Measurements from ENCODE around the gene PIK3R6. TPM values are rescaled to one million over a fixed set of nuclear protein-coding genes. Genes with fewer than 3 reads are reported as not detected.
A peak's percentile ranks its signal among the peaks of the same experiment; 100 is the strongest.

The PIK3R6 gene
- total RNA-seq, 4 donors from 2014 or later: 0.30 to 5.1 (median 1.5) TPM

- H3K36me3 ChIP-seq: no peaks in the 10 kb centered on the region
- no peak overlapping the region for H3K27ac ChIP-seq
- TF ChIP-seq POLR2AphosphoS5 (IDR thresholded peaks at IDR 0.05) (no peak), POLR2A (IDR thresholded peaks at IDR 0.05) (no peak), EP300 (IDR thresholded peaks at IDR 0.05) (no peak), CTCF (IDR thresholded peaks at IDR 0.05) (no peak)
- H3K9me3 ChIP-seq: no peaks in the 10 kb centered on the region
- 45% methylated on average over 17 of the region's 17 CpGs for WGBS
- peaks cover 8% of the 10 kb centered on the region for H3K27me3 ChIP-seq
- peak in 1 of 2 donors; percentile 53 for DNase-seq (ENCODE audit: low spot score in 2 of 2)
- H3K4me3 ChIP-seq: no peak overlapping the region
- no peaks in the 10 kb centered on the region for H3K4me1 ChIP-seq
Observed at GRCh38 chr17:8855477-8856204, 11.8 kb downstream of the PIK3R6 start.

- Histone ChIP-seq H3K36me3 (no peaks in the 10 kb centered on the region), H3K9me3 (no peaks in the 10 kb centered on the region), H3K27ac (no peak overlapping the region), H3K4me1 (no peaks in the 10 kb centered on the region), H3K4me3 (no peak overlapping the region), H3K27me3 (peaks cover 6% of the 10 kb centered on the region)
- WGBS: 85% methylated on average over 5 of the region's 5 CpGs
- no peak for TF ChIP-seq POLR2AphosphoS5 (IDR thresholded peaks at IDR 0.05)
- DNase-seq (ENCODE audit: low spot score in 2 of 2): no peak
Observed at GRCh38 chr17:8851600-8851999, 15.9 kb downstream of the PIK3R6 start.

- TF ChIP-seq POLR2AphosphoS5 (IDR thresholded peaks at IDR 0.05): no peak
- no peak for TF ChIP-seq POLR2A (IDR thresholded peaks at IDR 0.05)
- TF ChIP-seq CTCF (IDR thresholded peaks at IDR 0.05): no peak
- no peak for TF ChIP-seq EP300 (IDR thresholded peaks at IDR 0.05)
- DNase-seq (ENCODE audit: low spot score in 2 of 2): no peak
- H3K4me3 ChIP-seq: no peak overlapping the region
- WGBS: 74% methylated on average over 4 of the region's 4 CpGs
- no peaks in the 10 kb centered on the region for H3K9me3 ChIP-seq
- H3K27ac ChIP-seq: no peak overlapping the region
- no peaks in the 10 kb centered on the region for H3K4me1 ChIP-seq
- no peaks in the 10 kb centered on the region for H3K36me3 ChIP-seq
- H3K27me3 ChIP-seq: peaks cover 6% of the 10 kb centered on the region
Observed at GRCh38 chr17:8849311-8850041, 18.0 kb downstream of the PIK3R6 start.

- no peaks in the 10 kb centered on the region for H3K36me3 ChIP-seq
- TF ChIP-seq POLR2AphosphoS5 (IDR thresholded peaks at IDR 0.05) (no peak), EP300 (IDR thresholded peaks at IDR 0.05) (no peak), POLR2A (IDR thresholded peaks at IDR 0.05) (no peak), CTCF (IDR thresholded peaks at IDR 0.05) (no peak)
- DNase-seq (ENCODE audit: low spot score in 2 of 2): no peak
- no peaks in the 10 kb centered on the region for H3K27me3 ChIP-seq
- peaks cover 8% of the 10 kb centered on the region for H3K4me1 ChIP-seq
- H3K27ac ChIP-seq: no peak overlapping the region
- no peak overlapping the region for H3K4me3 ChIP-seq
- 88% methylated on average over 2 of the region's 2 CpGs for WGBS
- no peaks in the 10 kb centered on the region for H3K9me3 ChIP-seq
Observed at GRCh38 chr17:8847891-8848290, 19.6 kb downstream of the PIK3R6 start.

- no peaks in the 10 kb centered on the region for H3K27me3 ChIP-seq
- peaks cover 8% of the 10 kb centered on the region for H3K4me1 ChIP-seq
- H3K4me3 ChIP-seq: no peak overlapping the region
- no peaks in the 10 kb centered on the region for H3K9me3 ChIP-seq
- H3K27ac ChIP-seq: no peak overlapping the region
- DNase-seq (ENCODE audit: low spot score in 2 of 2): no peak
- H3K36me3 ChIP-seq: no peaks in the 10 kb centered on the region
- TF ChIP-seq EP300 (IDR thresholded peaks at IDR 0.05) (no peak), POLR2AphosphoS5 (IDR thresholded peaks at IDR 0.05) (no peak), CTCF (IDR thresholded peaks at IDR 0.05) (no peak), POLR2A (IDR thresholded peaks at IDR 0.05) (no peak)
Observed at GRCh38 chr17:8846768-8847211, 20.7 kb downstream of the PIK3R6 start.
